Activated T-helper 17 cell treated with anti-CD3 and anti-CD28 coated beads, Interleukin-2, amount 50 U/mL, for 72 hours (primary cell): Measurements from ENCODE around the gene HMCN1. TPM values are rescaled to one million over a fixed set of nuclear protein-coding genes. Genes with fewer than 3 reads are reported as not detected.
"Not testable (repeated sequence)": the region's sequence is repeated elsewhere in the genome, so short reads cannot be mapped to it uniquely, and the experiment has no call there.

Experiments
- ATAC-seq: fragments of 150-1000 bp; cut with Tn5 transposase; replicated peaks from 2 replicates; pipeline ENCODE4 v1.10.0; 2021; ENCODE audit warnings: mild to moderate bottlenecking, moderate library complexity
- H3K27ac Mint-ChIP-seq: one replicate; pipeline ENCODE4 v1.8.0; 2022; ENCODE audit warnings: mixed read lengths
- H3K27me3 Mint-ChIP-seq: one replicate; pipeline ENCODE4 v1.8.0; 2022; ENCODE audit warnings: mixed read lengths
- H3K36me3 Mint-ChIP-seq: one replicate; pipeline ENCODE4 v1.8.0; 2022; ENCODE audit warnings: low read depth, mild to moderate bottlenecking, mixed read lengths
- H3K4me1 Mint-ChIP-seq: one replicate; pipeline ENCODE4 v1.8.0; 2022; ENCODE audit warnings: mixed read lengths
- H3K4me3 Mint-ChIP-seq: one replicate; pipeline ENCODE4 v1.8.0; 2022; ENCODE audit warnings: mild to moderate bottlenecking, mixed read lengths
- H3K9me3 Mint-ChIP-seq: one replicate; pipeline ENCODE4 v1.8.0; 2022; ENCODE audit warnings: mixed read lengths
- total RNA-seq, 2 donors: library from RNA; stranded (reverse); gene quantifications; one replicate each; pipeline ENCODE4 v1.2.3, GENCODE V29; 2022

Gene HMCN1
- total RNA-seq, 2 donors from 2014 or later, result 0.06 to 1.2 TPM

DNA sequence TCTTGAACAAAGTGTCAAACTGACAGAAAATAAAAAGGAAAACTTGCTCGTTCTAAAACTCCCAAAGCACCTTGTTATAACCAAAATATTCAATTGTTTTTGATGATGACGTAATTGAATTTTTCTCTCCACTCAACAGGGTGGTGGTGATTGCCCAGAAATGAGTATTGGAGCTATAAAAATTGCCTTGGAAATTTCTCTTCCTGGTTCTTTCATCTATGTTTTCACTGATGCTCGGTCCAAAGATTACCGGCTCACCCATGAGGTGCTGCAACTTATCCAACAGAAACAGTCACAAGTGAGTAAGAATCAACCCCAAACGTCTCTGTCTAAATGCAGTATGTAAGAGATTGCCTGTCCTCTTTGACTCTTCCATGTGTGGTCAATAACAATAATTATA lies 130.1 kb downstream of the HMCN1 start:
- H3K27ac Mint-ChIP-seq, result no peak overlapping the region
- no peaks in the 10 kb centered on the region for H3K36me3 Mint-ChIP-seq
- H3K4me3 Mint-ChIP-seq, result no peak overlapping the region
- no peak for ATAC-seq
- H3K4me1 Mint-ChIP-seq, result no peaks in the 10 kb centered on the region
- no peaks in the 10 kb centered on the region for H3K9me3 Mint-ChIP-seq
- H3K27me3 Mint-ChIP-seq, result peaks cover 28% of the 10 kb centered on the region

DNA sequence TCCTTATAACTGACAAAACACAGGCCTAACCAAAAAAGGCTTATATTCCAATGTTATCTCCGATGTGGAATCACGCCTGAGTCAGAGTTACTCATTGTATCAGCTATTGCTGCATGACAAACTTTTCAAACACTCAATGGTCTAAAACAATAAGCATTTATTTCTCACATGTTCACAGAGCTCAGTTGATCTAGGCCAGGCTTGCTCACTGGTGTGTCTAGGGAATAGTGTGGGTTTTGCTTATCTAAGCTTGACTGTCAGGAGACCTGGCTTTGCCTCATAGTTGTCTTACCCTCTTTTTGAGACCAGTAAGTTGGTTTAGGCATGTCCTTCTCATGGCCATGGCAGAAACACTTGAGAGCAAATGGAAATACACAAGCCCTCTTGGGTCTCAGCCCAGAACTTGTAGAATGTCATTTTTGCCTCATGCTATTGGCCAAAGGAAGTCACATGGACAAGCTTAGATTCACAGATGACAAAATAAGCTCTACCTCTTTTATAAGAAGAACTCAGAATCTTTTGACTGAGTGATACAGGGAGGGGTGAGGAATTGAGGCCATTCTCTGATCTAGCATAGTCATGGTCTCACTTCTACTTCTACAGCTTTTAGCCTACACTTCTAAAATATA lies 130.8 kb downstream of the HMCN1 start:
- Mint-ChIP-seq H3K4me3 (no peak overlapping the region), H3K9me3 (no peaks in the 10 kb centered on the region), H3K4me1 (no peaks in the 10 kb centered on the region), H3K27ac (no peak overlapping the region), H3K27me3 (peaks cover 28% of the 10 kb centered on the region), H3K36me3 (no peaks in the 10 kb centered on the region)
- no peak for ATAC-seq

DNA sequence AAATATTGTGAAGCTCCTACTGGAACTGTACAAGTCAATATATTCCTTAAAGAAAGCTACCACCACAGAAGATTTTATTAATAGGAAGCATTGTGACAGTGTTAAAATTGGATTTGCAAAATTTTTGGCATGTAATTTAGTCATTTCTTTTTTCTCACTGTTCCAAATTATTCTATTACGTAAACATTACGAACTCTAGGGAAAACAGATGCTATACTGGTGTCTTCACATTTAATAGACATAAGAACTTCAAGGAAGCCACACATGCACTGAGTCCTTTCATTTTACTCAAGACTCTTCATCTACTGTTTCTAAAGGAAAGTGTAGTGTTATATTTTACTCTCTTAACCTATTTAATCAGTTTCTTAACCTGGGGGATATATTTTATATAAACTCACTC lies 135.4 kb downstream of the HMCN1 start:
- no peak for ATAC-seq
- H3K27me3 Mint-ChIP-seq, result peaks cover 9% of the 10 kb centered on the region
- H3K4me3 Mint-ChIP-seq, result no peak overlapping the region
- no peaks in the 10 kb centered on the region for H3K9me3 Mint-ChIP-seq
- no peak overlapping the region for H3K27ac Mint-ChIP-seq
- no peaks in the 10 kb centered on the region for H3K36me3 Mint-ChIP-seq
- H3K4me1 Mint-ChIP-seq, result no peaks in the 10 kb centered on the region

DNA sequence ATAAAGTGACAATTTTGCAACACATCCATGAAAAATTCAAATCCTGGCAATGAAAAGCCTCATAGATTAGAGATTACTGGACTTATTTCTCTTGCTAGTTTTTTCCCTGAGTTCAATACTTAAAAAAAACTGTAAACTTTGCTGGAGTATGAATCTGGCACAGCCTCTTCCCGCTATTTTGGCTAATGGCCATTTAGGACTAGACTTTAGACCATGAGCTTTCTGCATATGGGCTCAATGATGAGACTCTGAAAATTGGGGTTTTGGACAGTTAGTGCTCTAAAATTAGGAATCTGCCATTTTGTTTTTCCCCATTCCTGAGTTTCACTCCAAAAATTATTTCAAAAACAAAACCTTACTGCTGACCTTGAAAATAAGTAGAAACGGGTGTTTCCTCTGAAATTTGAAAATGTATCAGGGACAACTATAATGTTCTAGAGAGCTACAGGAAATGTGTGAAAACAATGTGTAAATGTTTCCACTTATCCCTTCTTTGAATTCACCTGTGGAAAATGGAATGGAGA lies 137.5 kb downstream of the HMCN1 start:
- no peak overlapping the region for H3K27ac Mint-ChIP-seq
- no peak for ATAC-seq
- H3K36me3 Mint-ChIP-seq, result no peaks in the 10 kb centered on the region

DNA sequence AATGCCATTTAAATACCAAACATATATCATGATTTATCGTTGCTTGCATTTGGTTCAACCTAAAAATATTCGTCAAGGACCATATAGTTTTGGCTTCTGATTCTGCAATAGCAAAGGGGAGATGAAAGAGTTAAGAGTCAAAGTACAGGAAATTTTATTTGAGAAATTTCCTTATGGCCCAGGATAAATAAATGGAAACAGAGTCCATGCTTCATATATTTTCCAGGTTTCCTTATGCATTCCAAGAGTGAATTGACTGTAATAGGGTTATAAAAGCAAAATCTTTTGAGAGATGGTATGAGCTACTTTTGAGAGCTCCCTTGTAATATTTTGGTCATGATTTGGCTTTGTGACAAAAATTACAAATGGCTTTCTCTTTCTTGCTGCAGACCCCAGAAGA lies 140.1 kb downstream of the HMCN1 start:
- Mint-ChIP-seq H3K27ac (no peak overlapping the region), H3K27me3 (no peaks in the 10 kb centered on the region), H3K36me3 (no peaks in the 10 kb centered on the region), H3K4me3 (no peak overlapping the region), H3K9me3 (no peaks in the 10 kb centered on the region), H3K4me1 (no peaks in the 10 kb centered on the region)
- ATAC-seq, result no peak

More for the DNA sequence above, 137.5 kb downstream of the HMCN1 start:
- H3K4me1 Mint-ChIP-seq, result no peaks in the 10 kb centered on the region
- H3K27me3 Mint-ChIP-seq, result peaks cover 9% of the 10 kb centered on the region
- H3K4me3 Mint-ChIP-seq, result no peak overlapping the region
- H3K9me3 Mint-ChIP-seq, result no peaks in the 10 kb centered on the region

DNA sequence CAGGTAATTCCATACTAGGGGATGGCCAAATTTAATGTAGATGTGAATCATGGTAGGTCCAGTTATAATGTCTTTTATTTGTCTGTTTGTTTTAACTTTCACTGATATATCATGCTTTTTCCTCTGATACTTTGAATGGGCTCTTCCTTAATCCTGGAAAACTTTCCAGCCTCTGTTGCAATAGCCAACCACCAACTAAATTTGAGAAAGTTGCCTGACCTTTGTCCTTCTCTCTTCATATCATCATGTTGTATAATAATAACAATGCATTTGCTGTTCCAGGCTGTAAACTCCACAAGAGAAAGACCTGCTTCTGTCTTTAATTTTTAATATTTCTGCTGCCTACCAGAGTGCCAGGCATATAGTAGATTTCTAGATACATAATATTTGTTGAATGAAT lies 146.1 kb downstream of the HMCN1 start:
- no peak overlapping the region for H3K27ac Mint-ChIP-seq
- H3K27me3 Mint-ChIP-seq, result peaks cover under 1% of the 10 kb centered on the region
- ATAC-seq, result no peak
- H3K36me3 Mint-ChIP-seq, result no peaks in the 10 kb centered on the region
- H3K4me3 Mint-ChIP-seq, result no peak overlapping the region
- H3K4me1 Mint-ChIP-seq, result no peaks in the 10 kb centered on the region
- H3K9me3 Mint-ChIP-seq, result no peaks in the 10 kb centered on the region

DNA sequence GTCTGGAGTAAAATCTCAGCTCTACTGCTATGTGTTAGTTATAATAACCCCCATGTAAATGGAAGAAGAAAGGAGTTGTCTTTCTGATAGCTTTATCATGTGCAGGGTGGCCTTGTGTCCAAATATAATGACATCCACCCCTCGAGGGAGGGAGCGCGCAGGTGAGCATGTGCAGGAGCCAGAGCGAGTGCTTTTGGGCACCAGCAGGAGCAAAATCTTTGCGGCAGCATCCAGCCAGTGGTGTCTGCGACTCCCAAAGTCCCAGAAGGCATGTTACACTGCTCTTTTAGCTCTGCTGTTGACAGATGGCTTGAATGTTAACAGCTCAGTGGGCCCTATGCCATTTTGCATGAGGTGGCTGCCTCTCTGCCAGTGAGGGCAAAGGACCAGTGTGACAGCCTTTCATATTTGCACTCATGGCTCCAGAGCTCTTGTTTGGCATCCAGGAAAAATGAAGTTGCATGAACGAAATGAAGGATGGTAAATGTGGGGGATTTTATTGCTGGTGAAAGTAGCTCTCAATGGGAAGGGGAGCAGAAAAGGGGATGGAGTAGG lies 146.7 kb downstream of the HMCN1 start:
- Mint-ChIP-seq H3K27me3 (peaks cover 4% of the 10 kb centered on the region), H3K27ac (no peak overlapping the region), H3K4me1 (no peaks in the 10 kb centered on the region), H3K4me3 (no peak overlapping the region), H3K36me3 (no peaks in the 10 kb centered on the region), H3K9me3 (no peaks in the 10 kb centered on the region)
- ATAC-seq, result no peak

DNA sequence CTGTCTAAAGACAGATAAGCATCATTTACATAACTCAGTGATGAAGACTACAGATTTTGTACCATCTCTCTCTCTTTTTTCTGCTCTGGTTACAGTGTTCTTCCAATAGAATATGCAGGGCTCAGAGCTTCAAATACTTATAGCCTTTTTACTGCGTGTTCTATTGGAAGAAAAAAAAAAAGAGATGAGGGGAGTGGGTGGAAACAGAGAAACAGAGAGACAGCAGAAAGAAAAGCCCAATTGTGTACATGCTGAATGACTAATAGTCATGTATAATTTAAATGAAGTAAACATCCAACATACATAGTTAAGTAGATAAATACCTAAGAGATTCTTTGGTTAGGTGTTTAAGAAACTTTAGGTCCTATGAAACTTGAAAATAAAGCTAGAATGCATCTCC lies 151.9 kb downstream of the HMCN1 start:
- ATAC-seq, result no peak
- no peaks in the 10 kb centered on the region for H3K9me3 Mint-ChIP-seq
- H3K4me1 Mint-ChIP-seq, result no peaks in the 10 kb centered on the region
- H3K27me3 Mint-ChIP-seq, result peaks cover 4% of the 10 kb centered on the region
- H3K27ac Mint-ChIP-seq, result no peak overlapping the region
- no peak overlapping the region for H3K4me3 Mint-ChIP-seq
- H3K36me3 Mint-ChIP-seq, result no peaks in the 10 kb centered on the region

DNA sequence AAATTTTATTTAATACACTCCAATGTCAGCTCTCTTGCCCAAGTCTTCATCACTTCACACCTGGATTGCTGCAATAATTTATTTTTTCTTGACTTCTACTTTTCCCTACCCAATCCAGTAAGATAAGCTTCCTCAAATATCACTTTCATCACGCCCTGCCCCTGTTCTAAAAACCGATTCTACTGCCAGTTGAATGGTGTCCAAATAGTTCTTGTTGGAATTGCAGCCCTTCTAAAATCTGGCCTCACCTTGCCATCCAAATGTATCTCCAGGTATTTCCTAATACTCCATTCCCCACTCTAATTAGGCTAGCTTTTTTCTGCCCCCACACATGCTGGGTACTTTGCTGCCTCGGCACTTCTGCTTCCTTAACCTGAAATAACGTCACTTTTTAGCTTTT lies 152.5 kb downstream of the HMCN1 start:
- Mint-ChIP-seq H3K4me3 (no peak overlapping the region), H3K36me3 (no peaks in the 10 kb centered on the region), H3K27me3 (peaks cover 4% of the 10 kb centered on the region), H3K4me1 (no peaks in the 10 kb centered on the region), H3K27ac (no peak overlapping the region), H3K9me3 (no peaks in the 10 kb centered on the region)
- ATAC-seq, result no peak

DNA sequence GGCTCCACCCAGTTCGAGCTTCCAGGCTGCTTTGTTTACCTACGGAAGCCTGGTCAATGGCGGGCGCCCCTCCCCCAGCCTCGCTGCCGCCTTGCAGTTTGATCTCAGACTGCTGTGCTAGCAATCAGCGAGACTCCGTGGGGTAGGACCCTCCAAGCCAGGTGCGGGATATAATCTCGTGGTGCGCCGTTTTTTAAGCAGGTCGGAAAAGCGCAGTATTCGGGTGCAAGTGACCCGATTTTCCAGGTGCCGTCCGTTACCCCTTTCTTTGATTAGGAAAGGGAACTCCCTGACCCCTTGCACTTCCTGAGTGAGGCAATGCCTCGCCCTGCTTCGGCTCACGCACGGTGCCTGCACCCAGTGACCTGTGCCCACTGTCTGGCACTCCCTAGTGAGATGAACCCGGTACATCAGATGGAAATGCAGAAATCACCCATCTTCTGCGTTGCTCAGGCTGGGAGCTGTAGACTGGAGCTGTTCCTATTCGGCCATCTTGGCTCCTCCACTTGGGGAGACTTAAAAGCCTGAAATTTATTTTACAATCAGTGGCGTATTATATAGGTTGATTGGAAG lies 158.7 kb downstream of the HMCN1 start:
- H3K36me3 Mint-ChIP-seq, H3K27ac Mint-ChIP-seq, H3K27me3 Mint-ChIP-seq, H3K4me1 Mint-ChIP-seq, H3K9me3 Mint-ChIP-seq, ATAC-seq, H3K4me3 Mint-ChIP-seq: not testable (repeated sequence)

DNA sequence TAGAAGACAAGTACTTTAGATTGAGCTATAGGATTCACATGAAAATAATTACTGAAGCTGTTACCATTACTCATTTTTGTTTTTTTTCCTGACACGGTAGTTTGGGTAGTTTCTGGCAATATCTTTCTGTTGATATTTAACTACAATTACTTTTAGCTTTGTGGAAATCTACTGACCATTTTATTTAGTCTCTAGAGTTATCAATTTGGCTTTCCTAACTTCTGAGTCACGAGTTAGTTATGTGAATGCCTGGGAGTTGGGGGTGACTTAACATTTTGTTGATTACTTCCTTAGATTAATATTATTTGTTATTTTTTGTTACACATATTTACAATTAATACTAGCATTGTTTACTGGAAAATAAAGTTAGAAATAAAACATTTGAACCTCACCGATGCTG lies 160.6 kb downstream of the HMCN1 start:
- Mint-ChIP-seq H3K36me3 (no peaks in the 10 kb centered on the region), H3K9me3 (no peaks in the 10 kb centered on the region), H3K4me1 (no peaks in the 10 kb centered on the region), H3K27ac (no peak overlapping the region), H3K4me3 (no peak overlapping the region), H3K27me3 (peaks cover 3% of the 10 kb centered on the region)
- ATAC-seq, result no peak

DNA sequence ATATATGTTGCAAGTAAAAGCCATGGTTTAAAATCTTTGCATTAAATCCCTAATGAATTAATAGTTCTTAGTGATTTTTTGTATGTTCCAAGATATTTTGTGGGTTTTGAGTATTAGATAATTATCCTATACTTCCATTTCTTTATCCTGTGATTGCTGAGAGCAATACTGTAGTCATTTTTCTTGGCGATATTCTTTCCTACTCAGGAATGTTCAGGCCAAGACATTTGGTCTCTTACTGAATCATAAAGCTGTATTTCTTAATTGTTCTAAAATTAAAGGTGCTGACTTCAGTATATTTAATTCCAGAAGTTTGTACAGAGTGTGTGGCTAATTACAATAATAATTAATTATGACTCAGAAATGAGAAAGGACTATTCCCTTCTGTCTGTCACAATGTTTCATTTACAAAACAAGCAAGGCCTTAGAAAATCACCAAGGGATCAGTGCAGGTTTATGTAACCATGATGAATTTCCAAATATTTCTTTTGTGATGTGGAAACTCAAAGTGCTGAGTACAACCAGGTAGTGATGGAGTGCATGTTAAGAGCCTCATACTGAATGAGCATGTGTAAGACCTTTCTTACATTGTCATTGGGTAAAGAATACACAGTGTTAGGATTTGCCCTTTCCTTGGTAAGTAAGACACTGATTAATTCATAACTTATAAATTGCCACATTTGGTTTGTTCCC lies 161.2 kb downstream of the HMCN1 start:
- no peak overlapping the region for H3K27ac Mint-ChIP-seq

DNA sequence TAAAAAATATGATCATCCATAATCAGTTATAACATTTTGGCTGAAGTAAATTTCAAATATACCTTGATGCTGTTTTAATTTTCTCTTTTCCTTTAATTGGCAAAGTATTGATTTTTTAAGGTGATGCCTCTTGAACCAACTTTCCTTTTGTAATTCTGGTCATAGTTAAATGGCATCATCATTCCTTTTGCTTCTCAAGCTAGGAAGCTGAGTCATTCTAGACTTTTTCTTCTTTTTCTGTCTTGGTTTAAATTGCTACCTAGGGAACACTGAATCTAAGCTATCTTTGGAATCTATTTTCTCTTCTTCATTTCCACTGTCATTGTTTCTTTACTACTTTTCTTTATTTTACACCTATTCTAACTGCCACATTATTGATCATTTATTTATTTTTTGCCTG lies 162.7 kb downstream of the HMCN1 start:
- Mint-ChIP-seq H3K27ac (no peak overlapping the region), H3K4me1 (no peaks in the 10 kb centered on the region), H3K36me3 (no peaks in the 10 kb centered on the region), H3K27me3 (peaks cover 7% of the 10 kb centered on the region), H3K9me3 (no peaks in the 10 kb centered on the region), H3K4me3 (no peak overlapping the region)
- no peak for ATAC-seq

More for the DNA sequence above, 161.2 kb downstream of the HMCN1 start:
- H3K4me1 Mint-ChIP-seq, result no peaks in the 10 kb centered on the region
- no peaks in the 10 kb centered on the region for H3K9me3 Mint-ChIP-seq
- H3K36me3 Mint-ChIP-seq, result no peaks in the 10 kb centered on the region
- ATAC-seq, result no peak
- H3K4me3 Mint-ChIP-seq, result no peak overlapping the region
- peaks cover 3% of the 10 kb centered on the region for H3K27me3 Mint-ChIP-seq

DNA sequence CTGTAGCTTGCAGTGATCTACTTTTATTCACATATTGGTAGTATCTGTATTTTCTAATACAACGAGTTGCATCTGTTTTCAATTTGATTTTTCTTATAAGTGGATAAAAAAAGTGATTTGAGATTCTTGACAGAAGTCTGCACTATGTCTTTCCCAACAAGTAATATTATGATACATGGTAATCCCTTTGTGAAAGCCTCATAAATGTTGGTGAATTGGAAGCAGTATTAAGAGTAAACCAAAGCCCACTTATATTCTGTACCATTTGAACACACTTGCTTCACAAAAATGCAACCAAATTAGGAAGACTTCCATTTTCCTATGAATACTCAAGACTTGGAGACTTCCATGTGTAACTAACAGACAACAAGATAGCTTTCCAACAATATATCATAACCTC lies 172.0 kb downstream of the HMCN1 start:
- no peaks in the 10 kb centered on the region for H3K4me1 Mint-ChIP-seq
- no peak overlapping the region for H3K4me3 Mint-ChIP-seq
- peaks cover 11% of the 10 kb centered on the region for H3K27me3 Mint-ChIP-seq
- no peak for ATAC-seq
- no peaks in the 10 kb centered on the region for H3K9me3 Mint-ChIP-seq
- H3K27ac Mint-ChIP-seq, result no peak overlapping the region
- no peaks in the 10 kb centered on the region for H3K36me3 Mint-ChIP-seq

DNA sequence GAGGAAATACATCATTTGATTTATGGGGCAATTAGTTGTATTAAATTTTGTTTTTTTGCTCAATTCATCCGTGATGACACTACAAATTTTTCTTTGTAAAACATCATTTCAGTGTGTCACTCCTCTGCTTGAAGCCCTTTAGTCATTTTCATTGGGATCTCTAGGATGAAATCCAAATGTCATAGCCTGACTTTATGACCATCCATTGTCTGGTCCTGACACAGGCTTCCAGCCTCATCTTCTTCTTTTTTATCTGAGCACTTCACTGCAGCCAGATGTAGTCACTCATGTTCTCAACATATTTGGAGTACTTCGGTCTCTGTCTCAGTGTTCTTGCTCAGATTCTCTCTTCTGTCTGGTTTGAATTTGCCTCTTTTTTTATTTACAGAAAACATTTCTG lies 173.1 kb downstream of the HMCN1 start:
- H3K36me3 Mint-ChIP-seq, result no peaks in the 10 kb centered on the region
- H3K27me3 Mint-ChIP-seq, result peaks cover 9% of the 10 kb centered on the region
- H3K27ac Mint-ChIP-seq, result no peak overlapping the region
- no peak overlapping the region for H3K4me3 Mint-ChIP-seq
- ATAC-seq, result no peak
- H3K4me1 Mint-ChIP-seq, result no peaks in the 10 kb centered on the region
- H3K9me3 Mint-ChIP-seq, result no peaks in the 10 kb centered on the region
